K562 (cell line): Measurements from ENCODE around the gene CHST8. TPM values are rescaled to one million over a fixed set of nuclear protein-coding genes. Genes with fewer than 3 reads are reported as not detected.

Experiments
- ATAC-seq: fragments of 200-7000 bp; cut with Tn5 transposase; 3 replicates; pipeline ENCODE4 v1.9.1; 2020; ENCODE audit warnings: moderate library complexity
- BruUV-seq: library from RNA; stranded (reverse); fragments of 400-500 nt; replicated peaks from 2 replicates; lab custom pipeline; 2021; lab: Mats Ljungman, UMichigan
- CTCF ChIA-PET: fragments of 300-600 bp; formaldehyde crosslinking; extraction: SDS; loops from one replicate; lab custom pipeline; 2021; ENCODE audit warnings: low intra/inter-chr PET ratio; lab: Yijun Ruan, JAX
- POLR2A ChIA-PET: fragments of 300-600, 350-650 bp; sonication (Branson Sonifier 250); formaldehyde crosslinking; extraction: SDS; loops from one replicate; lab custom pipeline; 2021; ENCODE audit warnings: antibody characterized with exemption, inconsistent platforms; lab: Yijun Ruan, JAX
- DNase-seq, 4 experiments: peaks; one replicate each; pipeline versions ENCODE4 v3.0.0 to v3.0.0-alpha.2; 2011 to 2018; ENCODE audit warnings: low spot score in 3 of 4, mixed read lengths in 3 of 4; ENCODE audit errors: extremely low read depth in 1 of 4
- FAIRE-seq: peaks from 2 replicates; lab custom pipeline; 2011; peaks lifted over from hg19 to GRCh38; lab: Jason Lieb, UNC
- H2AFZ ChIP-seq: 2 replicates; pipeline ENCODE4 v1.6.0; 2011; ENCODE audit warnings: low read depth, low read length, control low read depth, inconsistent platforms
- H3K27ac ChIP-seq: fragments of 200-600 bp; 3 replicates; pipeline ENCODE4 v1.8.0; 2011; ENCODE audit warnings: low read depth, mild to moderate bottlenecking, control low read depth, inconsistent platforms, low read length, moderate library complexity, mixed read lengths; ENCODE audit errors: extremely low read depth
- H3K27me3 ChIP-seq, 2 experiments: fragments of 300-600 bp in 1 of 2; 2 replicates in 1 of 2; 3 replicates in 1 of 2; pipeline versions ENCODE4 v1.6.0 to v1.8.0; 2011; ENCODE audit warnings: inconsistent platforms in 2 of 2, low read length in 2 of 2, mild to moderate bottlenecking in 1 of 2, mixed read lengths in 1 of 2, moderate library complexity in 1 of 2; ENCODE audit not compliant: control insufficient read depth in 2 of 2, insufficient read depth in 2 of 2
- H3K36me3 ChIP-seq: fragments of 300-600 bp; 3 replicates; pipeline ENCODE4 v1.8.0; 2011; ENCODE audit warnings: mild to moderate bottlenecking, low read length, inconsistent platforms; ENCODE audit not compliant: control insufficient read depth, insufficient read depth
- H3K4me1 ChIP-seq, 2 experiments: fragments of 200-600 bp in 1 of 2; replicated peaks in 1 of 2; 2 replicates in 1 of 2; 3 replicates in 1 of 2; pipeline versions ENCODE4 v1.5.1 to v1.8.0; 2011; ENCODE audit warnings: inconsistent platforms in 2 of 2, low read length in 2 of 2, mild to moderate bottlenecking in 1 of 2, mixed read lengths in 1 of 2, moderate library complexity in 1 of 2; ENCODE audit not compliant: control insufficient read depth in 2 of 2, insufficient read depth in 2 of 2
- H3K4me2 ChIP-seq: 2 replicates; pipeline ENCODE4 v1.6.1; 2011; ENCODE audit warnings: low read length, control low read depth, inconsistent platforms, mixed read lengths; ENCODE audit not compliant: insufficient read depth
- H3K4me3 ChIP-seq: fragments of 200-600 bp; sonication (generic), shearing (Covaris generic); 2 replicates; pipeline ENCODE4 v1.5.1; 2016; ENCODE audit warnings: control low read depth, inconsistent platforms
- H3K79me2 ChIP-seq: fragments of 200-600 bp; 3 replicates; pipeline ENCODE4 v1.8.0; 2011; ENCODE audit warnings: low read length, inconsistent platforms; ENCODE audit not compliant: control insufficient read depth, insufficient read depth
- H3K9ac ChIP-seq, 2 experiments: 2 replicates each; pipeline versions ENCODE4 v1.6.0 to v1.6.1; 2011; ENCODE audit warnings: low read depth in 2 of 2, low read length in 2 of 2, control low read depth in 1 of 2, inconsistent platforms in 1 of 2, mild to moderate bottlenecking in 1 of 2, mixed read lengths in 1 of 2; ENCODE audit not compliant: insufficient read depth in 1 of 2
- H3K9me1 ChIP-seq: one replicate; pipeline ENCODE4 v1.6.0; 2011; ENCODE audit warnings: inconsistent platforms, mild to moderate bottlenecking, low read length, moderate library complexity; ENCODE audit not compliant: control insufficient read depth, insufficient read depth
- H3K9me3 ChIP-seq: replicated peaks from 2 replicates; pipeline ENCODE4 v1.5.1; 2011; ENCODE audit warnings: low read depth, low read length, inconsistent platforms; ENCODE audit not compliant: control insufficient read depth, insufficient read depth
- H4K20me1 ChIP-seq: replicated peaks from 2 replicates; pipeline ENCODE4 v1.6.1; 2011; ENCODE audit warnings: low read length, inconsistent platforms, mixed read lengths; ENCODE audit not compliant: control insufficient read depth, insufficient read depth
- NRF1 ChIP-seq, 2 experiments: fragments of 450-650 bp; IDR thresholded peaks in 1 of 2; conservative IDR thresholded peaks in 1 of 2; 2 replicates each; pipeline ENCODE4 v1.6.1; 2014; ENCODE audit warnings: mild to moderate bottlenecking in 2 of 2
- SMAD3 ChIP-seq: fragments of 450-650 bp; formaldehyde crosslinking; conservative IDR thresholded peaks from 2 replicates; pipeline ENCODE4 v1.4.0; 2020; ENCODE audit warnings: mild to moderate bottlenecking
- ZNF740 ChIP-seq, 3 experiments: fragments of 200-800 bp in 1 of 3; sonication (Bioruptor generic) in 1 of 3; sonication (generic) in 1 of 3; formaldehyde crosslinking in 1 of 3; IDR thresholded peaks; 2 replicates each; pipeline versions ENCODE4 v1.6.1 to v1.8.0; 2016 to 2022; ENCODE audit warnings: mild to moderate bottlenecking in 2 of 3, missing compliant biosample characterization in 2 of 3, missing genetic modification characterization in 2 of 3, missing genetic modification reagents in 1 of 3
- WGBS: fragments of 100-300 bp; shearing (Covaris generic); methylation state at CpG from one replicate; pipeline ENCODE4 v1.1.6; 2016; ENCODE audit warnings: low coverage, mixed read lengths; ENCODE audit not compliant: insufficient coverage; ENCODE audit errors: missing lambda C conversion rate; 5-methylcytosine and 5-hydroxymethylcytosine counted together
- in situ Hi-C: fragments of 300-500 bp; cut with MboI; formaldehyde crosslinking; loops from 4 replicates; pipeline ENCODE4 v1.15.0; 2018; ENCODE audit warnings: inconsistent platforms, mixed read lengths
- intact Hi-C: fragments of 100-400 bp; cut with micrococcal nuclease; formaldehyde crosslinking; loops from 2 replicates; pipeline ENCODE4 v1.14.2; 2022
- polyA plus RNA-seq, 8 experiments: library from polyadenylated mRNA; depleted of rRNA in 4 of 8; stranded (reverse) in 5 of 8; unstranded in 3 of 8; fragments of >200 nt; fragmentation: Nextera tagmentation in 2 of 8; fragmentation: Illumina TruSeq in 1 of 8; extraction: Ambion mirVana in 2 of 8; extraction: Trizol in 1 of 8; gene quantifications; 2 replicates each; pipeline versions ENCODE4 v1.2.1 to v1.2.3, GENCODE V29; 2011 to 2014; ENCODE audit warnings: inconsistent platforms in 1 of 8, missing spikeins in 1 of 8
- total RNA-seq, 7 experiments: library from RNA; depleted of rRNA in 6 of 7; stranded (reverse); fragments of >200 nt in 6 of 7; fragmentation: Illumina TruSeq in 2 of 7; extraction: Trizol in 2 of 7; gene quantifications; 2 replicates each; pipeline versions ENCODE4 v1.2.1 to v1.2.3, GENCODE V29; 2011 to 2021; ENCODE audit warnings: low replicate concordance in 1 of 7

The CHST8 gene
- total and polyA plus RNA-seq, 9 of the 15 experiments (the other 6 are each of a cell fraction or from before 2014, with no cell fraction given), result 0.11 TPM; not detected in 8

- no peak for DNase-seq
- BruUV-seq, result no TSS peak
- peaks cover 20% of the 10 kb centered on the region for H4K20me1 ChIP-seq
- H3K36me3 ChIP-seq, result no peaks in the 10 kb centered on the region
- no peak overlapping the region for H3K9ac ChIP-seq
- peaks cover 0 to 28% of the 10 kb centered on the region in 2 experiments; a peak in 2 of 5 replicates for H3K4me1 ChIP-seq
- H3K79me2 ChIP-seq, result no peaks in the 10 kb centered on the region
- no peak overlapping the region for H3K4me3 ChIP-seq
- H3K9me3 ChIP-seq, result no peaks in the 10 kb centered on the region
- POLR2A ChIA-PET, result interaction anchor here (0.6 to 1.4 kb wide), 5 partner anchors 9 to 357 kb away, joined by 3 to 4 read pairs (median 3); no protein-coding TSS in a partner anchor
- in situ Hi-C loops (no loop called here), intact Hi-C loops (loop anchor here (1.0 to 10.0 kb wide), 3 partner anchors 53 to 370 kb away; no protein-coding TSS in a partner anchor)
- CTCF ChIA-PET, result interaction anchor here (0.6 to 3.8 kb wide), 20 partner anchors 11 to 1485 kb away, joined by 3 to 111 read pairs (median 4); no protein-coding TSS in a partner anchor
- ATAC-seq, result no peak
- no peak overlapping the region for H3K4me2 ChIP-seq
- H3K9me1 ChIP-seq, result no peaks in the 10 kb centered on the region
- TF ChIP-seq NRF1 (conservative IDR thresholded peaks at IDR 0.05 in 1 of 2, IDR thresholded peaks at IDR 0.05 in 1 of 2) (peak in 1 of 2 experiments; percentile 61; a peak in 2 of 4 replicates), ZNF740 (CRISPR knock-in tag; IDR thresholded peaks at IDR 0.05) (peak; percentile 42; the same call in 1 of the 2 replicates), ZNF740 (tag; IDR thresholded peaks at IDR 0.05) (no peak), SMAD3 (CRISPR knock-in tag) (no peak)
- H2AFZ ChIP-seq, result no peak overlapping the region
- FAIRE-seq, result no peak
- peaks cover 16 to 48% of the 10 kb centered on the region in 2 experiments; a peak in 4 of 5 replicates for H3K27me3 ChIP-seq
- H3K27ac ChIP-seq, result no peak overlapping the region
- WGBS, result 20% methylated on average over 15 of the region's 17 CpGs
Measured at GRCh38 chr19:33777753-33778088, 156.0 kb downstream of the CHST8 start.
